Kidney (tissue), 14 donors: ENCODE measurements around the gene TTPAL. TPM values are rescaled to one million over a fixed set of nuclear protein-coding genes. Genes with fewer than 3 reads are reported as not detected.

Source experiments
- DNase-seq, 5 donors: peaks; one replicate each; pipeline ENCODE4 v3.0.0-alpha.2; 2013 to 2020
- FAIRE-seq: peaks from 2 replicates; lab custom pipeline; 2012; peaks lifted over from hg19 to GRCh38; lab: Jason Lieb, UNC
- H3K27ac ChIP-seq, 2 donors: one replicate each; pipeline ENCODE4 v1.7.0; 2013; ENCODE audit warnings: low read depth in 2 of 2, low read length in 2 of 2, inconsistent platforms in 1 of 2
- H3K27me3 ChIP-seq: one replicate; pipeline ENCODE4 v1.7.1; 2013; ENCODE audit warnings: low read length, inconsistent platforms; ENCODE audit not compliant: control insufficient read depth, insufficient read depth
- H3K36me3 ChIP-seq, 3 donors: one replicate each; pipeline versions ENCODE4 v1.7.0 to v1.7.1; 2013; ENCODE audit warnings: low read length in 3 of 3, control low read depth in 1 of 3, inconsistent platforms in 1 of 3; ENCODE audit not compliant: insufficient read depth in 3 of 3, control insufficient read depth in 2 of 3
- H3K4me1 ChIP-seq, 3 donors: one replicate each; pipeline versions ENCODE4 v1.7.0 to v1.7.1; 2013; ENCODE audit warnings: low read length in 3 of 3, inconsistent platforms in 1 of 3, low read depth in 1 of 3; ENCODE audit not compliant: control insufficient read depth in 2 of 3, insufficient read depth in 2 of 3
- H3K4me3 ChIP-seq, 3 donors: one replicate each; pipeline versions ENCODE4 v1.7.0 to v1.8.1; 2013; ENCODE audit warnings: low read length in 3 of 3, control low read depth in 1 of 3, inconsistent platforms in 1 of 3
- H3K9ac ChIP-seq, 3 donors: one replicate each; pipeline versions ENCODE4 v1.7.0 to v1.7.1; 2013; ENCODE audit warnings: low read length in 3 of 3, control low read depth in 1 of 3, inconsistent platforms in 1 of 3
- H3K9me3 ChIP-seq, 3 donors: one replicate each; pipeline versions ENCODE4 v1.7.0 to v1.7.1; 2013; ENCODE audit warnings: low read length in 3 of 3, control low read depth in 1 of 3, inconsistent platforms in 1 of 3; ENCODE audit not compliant: control insufficient read depth in 2 of 3, insufficient read depth in 1 of 3
- CTCF ChIP-seq: IDR thresholded peaks from 3 replicates; pipeline ENCODE4 v1.5.1; 2012; ENCODE audit warnings: mild to moderate bottlenecking, moderate library complexity, borderline replicate concordance; ENCODE audit not compliant: insufficient read depth; ENCODE audit errors: extremely low read depth
- intact Hi-C: fragments of 100-400 bp; cut with DNase I; formaldehyde crosslinking; loops from one replicate; pipeline ENCODE4 v1.11.1; 2022
- polyA plus RNA-seq: library from polyadenylated mRNA; stranded (reverse); fragments of 350-450 nt; fragmentation: Illumina TruSeq; extraction: RNeasy Lipid Tissue Mini Kit (QIAGEN cat#74804); gene quantifications from one replicate; pipeline ENCODE4 v1.2.3, GENCODE V29; 2014; ENCODE audit warnings: low read depth, low replicate concordance; ENCODE audit not compliant: insufficient read depth
- total RNA-seq: library from RNA; stranded (reverse); fragmentation: NEBNext Ultra II Directional; extraction: Animal tissue kit (Norgen Biotek cat#: 25700); gene quantifications from one replicate; pipeline ENCODE4 v1.2.1, GENCODE V29; 2021
- donor health status: control.
- donor health status: control.
- donor health status: control.
- donor health status: control.
- donor health status: control.
- donor health status: DM: yes; HTN: yes; CAD: no.
- donor health status: Normal renal cell carcinoma (clear cell type).

Gene TTPAL
- total and polyA plus RNA-seq, 2 donors from 2014 or later = 3.5 to 13.5 TPM

- FAIRE-seq = no peak
- no peaks in the 10 kb centered on the region for H3K4me1 ChIP-seq
- H3K9ac ChIP-seq = no peak overlapping the region
These were observed 33.2 kb upstream of the TTPAL start for GRCh38 chr20:44442298-44443070.

GRCh38 chr20:44445742-44446710, 29.6 kb upstream of the TTPAL start:
- no peak for DNase-seq
- Histone ChIP-seq H3K9ac (no peak overlapping the region), H3K36me3 (no peaks in the 10 kb centered on the region), H3K4me1 (peaks cover 0 to 1% (median 0%) of the 10 kb centered on the region in 3 donors), H3K9me3 (no peaks in the 10 kb centered on the region), H3K27ac (no peak overlapping the region), H3K4me3 (no peak overlapping the region), H3K27me3 (no peaks in the 10 kb centered on the region)
- intact Hi-C loops = no loop called here
- FAIRE-seq = no peak
- no peak for TF ChIP-seq CTCF

More at GRCh38 chr20:44442298-44443070, 33.2 kb upstream of the TTPAL start:
- no peak for DNase-seq
- TF ChIP-seq CTCF = no peak
- intact Hi-C loops = no loop called here
- no peaks in the 10 kb centered on the region for H3K36me3 ChIP-seq
- H3K27me3 ChIP-seq = no peaks in the 10 kb centered on the region
- H3K9me3 ChIP-seq = no peaks in the 10 kb centered on the region
- no peak overlapping the region for H3K27ac ChIP-seq
- H3K4me3 ChIP-seq = no peak overlapping the region

GRCh38 chr20:44447827-44448419, 27.8 kb upstream of the TTPAL start:
- H3K4me1 ChIP-seq = peaks cover 0 to 2% (median 0%) of the 10 kb centered on the region in 3 donors
- peak overlapping the region in 2 of 3 donors; percentile 45 to 63 for H3K4me3 ChIP-seq
- peak overlapping the region; percentile 41 to 51 for H3K27ac ChIP-seq
- intact Hi-C loops = no loop called here
- peak in 1 of 5 donors; percentile 9 for DNase-seq
- H3K36me3 ChIP-seq = no peaks in the 10 kb centered on the region
- no peak for FAIRE-seq
- no peaks in the 10 kb centered on the region for H3K9me3 ChIP-seq
- H3K27me3 ChIP-seq = no peaks in the 10 kb centered on the region
- peak overlapping the region in 1 of 3 donors; percentile 26 for H3K9ac ChIP-seq
- no peak for TF ChIP-seq CTCF
